Activated T-helper 2 cell treated with anti-CD3 and anti-CD28 coated beads, Interferon-gamma antibody, Interleukin-2, Interleukin-4, amounts not matched to agents 10 μg/mL and 5 μg/mL and 100 μg/mL, durations not matched to agents 14 hours and 24 hours and 36 hours (primary cell): ENCODE results near the gene POU1F1. TPM values are rescaled to one million over a fixed set of nuclear protein-coding genes. Genes with fewer than 3 reads are reported as not detected.
A peak's percentile ranks its signal among the peaks of the same experiment; 100 is the strongest.

Experiments used
- DNase-seq: peaks from one replicate; pipeline ENCODE4 v3.0.0; 2021; ENCODE audit warnings: low spot score
- H3K27ac Mint-ChIP-seq: one replicate; pipeline ENCODE4 v1.8.0; 2021; ENCODE audit warnings: mixed read lengths
- H3K27me3 Mint-ChIP-seq: one replicate; pipeline ENCODE4 v1.8.0; 2021; ENCODE audit warnings: low read depth, mixed read lengths
- H3K36me3 Mint-ChIP-seq: one replicate; pipeline ENCODE4 v1.8.0; 2021; ENCODE audit warnings: low read depth, mixed read lengths
- H3K4me1 Mint-ChIP-seq: one replicate; pipeline ENCODE4 v1.8.0; 2021; ENCODE audit warnings: low read depth, mixed read lengths
- H3K4me3 Mint-ChIP-seq: one replicate; pipeline ENCODE4 v1.8.0; 2021; ENCODE audit warnings: low read depth, mild to moderate bottlenecking, moderate library complexity, mixed read lengths
- H3K9me3 Mint-ChIP-seq: one replicate; pipeline ENCODE4 v1.8.0; 2021; ENCODE audit warnings: mixed read lengths
- intact Hi-C: fragments of 100-400 bp; cut with micrococcal nuclease; formaldehyde crosslinking; loops from one replicate; pipeline ENCODE4 v1.15.1; 2023
- total RNA-seq: library from RNA; stranded (reverse); gene quantifications from 2 replicates; pipeline ENCODE4 v1.2.3, GENCODE V29; 2022

The POU1F1 gene
- total RNA-seq, 1 donor from 2014 or later: not detected

GRCh38 chr3:87246662-87247429 lies 29.5 kb downstream of the POU1F1 start:
- H3K27me3 Mint-ChIP-seq: no peaks in the 10 kb centered on the region
- H3K27ac Mint-ChIP-seq: peak overlapping the region; percentile 28
- H3K4me1 Mint-ChIP-seq: peaks cover 9% of the 10 kb centered on the region
- intact Hi-C loops: no loop called here
- DNase-seq: no peak
- H3K36me3 Mint-ChIP-seq: peaks cover 28% of the 10 kb centered on the region
- no peaks in the 10 kb centered on the region for H3K9me3 Mint-ChIP-seq
- H3K4me3 Mint-ChIP-seq: no peak overlapping the region

DNA sequence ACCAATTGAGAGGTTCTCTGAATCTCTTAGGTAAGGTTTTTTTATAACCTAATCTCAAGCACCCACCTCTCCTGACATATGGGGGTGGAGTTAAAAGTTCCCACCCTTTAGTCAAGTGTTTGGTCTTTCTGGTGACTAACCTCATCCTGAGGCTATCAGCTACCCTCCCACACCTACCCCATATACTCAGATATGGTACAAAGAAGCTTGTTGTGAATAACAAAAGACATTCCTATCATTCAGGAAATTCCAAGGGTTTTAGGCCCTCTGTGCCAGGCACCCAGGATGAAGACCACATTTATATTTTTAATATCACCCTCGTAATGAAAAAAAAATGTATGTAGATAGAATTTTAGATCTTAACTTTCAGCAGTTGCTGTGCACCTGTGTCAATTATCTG lies 40.3 kb downstream of the POU1F1 start:
- no peak overlapping the region for H3K27ac Mint-ChIP-seq
- H3K4me1 Mint-ChIP-seq: peaks cover 7% of the 10 kb centered on the region
- no peak for DNase-seq
- peaks cover 7% of the 10 kb centered on the region for H3K36me3 Mint-ChIP-seq
- H3K27me3 Mint-ChIP-seq: no peaks in the 10 kb centered on the region
- intact Hi-C loops: no loop called here
- H3K9me3 Mint-ChIP-seq: peaks cover 4% of the 10 kb centered on the region
- no peak overlapping the region for H3K4me3 Mint-ChIP-seq

GRCh38 chr3:87233805-87234204 lies 42.6 kb downstream of the POU1F1 start:
- no peak for DNase-seq
- Mint-ChIP-seq H3K4me1 (peaks cover 18% of the 10 kb centered on the region), H3K36me3 (peaks cover 13% of the 10 kb centered on the region), H3K4me3 (no peak overlapping the region), H3K27ac (no peak overlapping the region), H3K9me3 (peaks cover 4% of the 10 kb centered on the region), H3K27me3 (no peaks in the 10 kb centered on the region)
- intact Hi-C loops: no loop called here

- Mint-ChIP-seq H3K27me3 (peaks cover 9% of the 10 kb centered on the region), H3K4me1 (peaks cover 26% of the 10 kb centered on the region), H3K9me3 (no peaks in the 10 kb centered on the region), H3K4me3 (no peak overlapping the region), H3K36me3 (peaks cover 10% of the 10 kb centered on the region), H3K27ac (no peak overlapping the region)
- DNase-seq: no peak
- intact Hi-C loops: loop anchor here (5.0 kb wide), 1 partner anchor 43 kb away; no protein-coding TSS in a partner anchor
These were observed 47.3 kb downstream of the POU1F1 start for GRCh38 chr3:87229113-87229512.

DNA sequence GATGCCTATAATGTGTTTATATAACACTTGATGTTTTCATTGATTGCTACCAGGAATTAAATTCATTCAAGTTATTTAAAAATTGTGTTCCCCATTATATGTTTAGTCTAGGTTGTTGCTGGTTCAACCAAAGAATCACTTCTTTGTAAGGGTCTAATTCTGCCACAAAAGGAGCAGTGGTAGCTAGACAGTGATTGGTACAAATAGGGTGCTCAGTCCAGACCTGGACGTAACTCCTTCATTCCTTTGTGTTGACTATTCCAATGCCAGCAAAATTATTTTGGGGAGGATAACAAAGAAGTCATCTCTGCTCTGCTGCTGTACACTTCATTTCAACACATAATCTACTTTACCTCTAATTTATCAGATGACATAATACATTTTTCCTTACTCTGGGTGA lies 48.1 kb downstream of the POU1F1 start:
- H3K9me3 Mint-ChIP-seq: no peaks in the 10 kb centered on the region
- H3K27me3 Mint-ChIP-seq: peaks cover 10% of the 10 kb centered on the region
- intact Hi-C loops: loop anchor here (5.0 kb wide), 1 partner anchor 44 kb away; no protein-coding TSS in a partner anchor

DNA sequence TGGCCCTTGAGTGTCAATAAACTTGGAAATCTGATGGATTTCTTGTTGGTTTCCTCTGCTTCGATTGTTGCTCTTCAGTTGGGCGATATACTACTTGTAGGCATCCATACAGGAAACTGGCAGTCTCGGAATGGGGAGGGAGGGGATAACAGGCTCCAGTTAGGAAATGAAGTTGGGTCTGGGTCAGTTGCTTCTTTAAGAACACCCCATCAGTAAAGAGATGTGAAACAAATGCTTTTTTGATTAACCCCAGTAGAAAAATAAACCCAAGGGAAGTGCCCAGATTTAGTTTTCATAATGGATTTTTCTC lies 48.6 kb downstream of the POU1F1 start:
- H3K4me3 Mint-ChIP-seq: peak overlapping the region; percentile 100
- H3K27ac Mint-ChIP-seq: peak overlapping the region; percentile 96
- H3K27me3 Mint-ChIP-seq: peaks cover 15% of the 10 kb centered on the region
- peaks cover 3% of the 10 kb centered on the region for H3K9me3 Mint-ChIP-seq
- intact Hi-C loops: loop anchor here (1.0 to 5.0 kb wide), 2 partner anchors 45 to 922 kb away; partner anchors contain the start of gene C3orf38
- H3K4me1 Mint-ChIP-seq: peaks cover 22% of the 10 kb centered on the region
- no peak for DNase-seq
- H3K36me3 Mint-ChIP-seq: peaks cover 13% of the 10 kb centered on the region

More for the DNA sequence above, 48.1 kb downstream of the POU1F1 start:
- Mint-ChIP-seq H3K36me3 (peaks cover 10% of the 10 kb centered on the region), H3K4me1 (peaks cover 26% of the 10 kb centered on the region), H3K4me3 (peak overlapping the region; percentile 100), H3K27ac (no peak overlapping the region)
- no peak for DNase-seq

GRCh38 chr3:87227104-87227834 lies 49.1 kb downstream of the POU1F1 start, which contains the start of gene CHMP2B:
TSS of gene CHMP2B (plus strand) at chr3:87227309. CDS start at chr3:87227523, 214 bp downstream.
- intact Hi-C loops: loop anchor here (1.0 to 5.0 kb wide), 2 partner anchors 45 to 922 kb away; partner anchors contain the start of gene C3orf38
- H3K4me3 Mint-ChIP-seq: peak within 1 kb of the TSS; percentile 100

GRCh38 chr3:87225659-87226058 lies 50.7 kb downstream of the POU1F1 start:
- Mint-ChIP-seq H3K27ac (no peak overlapping the region), H3K9me3 (peaks cover 4% of the 10 kb centered on the region), H3K4me3 (peak overlapping the region; percentile 61), H3K27me3 (peaks cover 19% of the 10 kb centered on the region), H3K36me3 (peaks cover 5% of the 10 kb centered on the region), H3K4me1 (peaks cover 18% of the 10 kb centered on the region)
- intact Hi-C loops: loop anchor here (5.0 kb wide), 1 partner anchor 47 kb away; no protein-coding TSS in a partner anchor
- no peak for DNase-seq

More at GRCh38 chr3:87227104-87227834, 49.1 kb downstream of the POU1F1 start, which contains the start of gene CHMP2B:
- Mint-ChIP-seq H3K27ac (peak within 1 kb of the TSS; percentile 96), H3K27me3 (peaks cover 15% of the 10 kb centered on the region), H3K36me3 (peaks cover 13% of the 10 kb centered on the region), H3K4me1 (peaks cover 22% of the 10 kb centered on the region), H3K9me3 (peaks cover 4% of the 10 kb centered on the region)
- peak; percentile 88 for DNase-seq

DNA sequence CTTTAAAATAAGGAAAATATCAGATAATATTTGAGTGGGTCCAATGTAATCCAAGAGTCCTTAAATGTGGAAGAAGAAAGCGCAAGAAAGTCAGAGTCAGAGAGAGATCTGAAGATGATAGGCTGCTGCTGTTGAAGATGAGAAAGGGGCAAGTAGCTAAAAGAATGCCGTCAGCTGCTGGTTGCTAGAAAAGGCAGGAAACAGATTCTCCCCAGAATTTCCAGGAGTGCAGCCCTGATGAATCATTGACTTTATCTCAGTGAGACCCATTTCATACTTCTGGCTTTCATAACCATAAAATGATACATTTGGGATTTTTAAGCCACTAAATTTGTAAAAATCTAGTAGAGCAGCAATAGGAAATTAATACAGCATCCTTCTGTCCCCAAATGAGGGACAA lies 56.8 kb downstream of the POU1F1 start:
- Mint-ChIP-seq H3K4me1 (no peaks in the 10 kb centered on the region), H3K27ac (no peak overlapping the region), H3K4me3 (no peak overlapping the region), H3K9me3 (peaks cover 4% of the 10 kb centered on the region), H3K36me3 (peaks cover 3% of the 10 kb centered on the region), H3K27me3 (peaks cover 28% of the 10 kb centered on the region)
- no peak for DNase-seq
- intact Hi-C loops: no loop called here

DNA sequence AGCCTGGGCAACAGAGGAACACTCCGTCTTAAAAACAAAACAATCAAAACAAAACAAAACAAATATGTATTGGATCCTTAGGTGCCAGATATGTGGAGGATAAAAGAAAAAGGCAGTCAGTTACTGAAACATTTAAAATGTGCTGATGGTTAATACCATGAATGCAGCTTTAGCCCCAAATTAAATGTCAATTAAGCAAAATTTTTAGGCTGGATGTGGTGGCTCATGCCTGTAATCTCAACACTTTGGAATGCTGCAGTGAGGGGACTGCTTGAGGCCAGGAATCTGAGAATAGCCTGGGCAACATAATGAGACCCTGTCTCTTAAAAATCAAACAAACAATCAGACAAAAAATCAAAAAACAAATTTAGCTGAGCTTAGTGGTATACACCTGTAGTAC lies 57.8 kb downstream of the POU1F1 start:
- DNase-seq: no peak
- Mint-ChIP-seq H3K9me3 (peaks cover 4% of the 10 kb centered on the region), H3K36me3 (peaks cover 3% of the 10 kb centered on the region), H3K27me3 (peaks cover 28% of the 10 kb centered on the region), H3K4me3 (no peak overlapping the region), H3K27ac (no peak overlapping the region), H3K4me1 (no peaks in the 10 kb centered on the region)
- intact Hi-C loops: no loop called here
